ENCODE results near the gene BTN3A1. TPM values are rescaled to one million over a fixed set of nuclear protein-coding genes. Genes with fewer than 3 reads are reported as not detected.

BTN3A1 gene
- total RNA-seq, 1 donor from 2014 or later: 9.7 TPM

- H3K4me3 ChIP-seq: no peak overlapping the region
- Mint-ChIP-seq H3K36me3 (no peaks in the 10 kb centered on the region), H3K4me1 (peaks cover 13% of the 10 kb centered on the region), H3K27ac (no peak overlapping the region), H3K4me3 (no peak overlapping the region), H3K27me3 (ENCODE audit: insufficient read depth, low read depth) (peaks cover 6% of the 10 kb centered on the region), H3K9me3 (no peaks in the 10 kb centered on the region)
- no peaks in the 10 kb centered on the region for H3K27me3 ChIP-seq
- no peaks in the 10 kb centered on the region for H3F3A ChIP-seq (ENCODE audit: low read depth)
- peaks cover 14% of the 10 kb centered on the region for H3K4me1 ChIP-seq
- no peaks in the 10 kb centered on the region for H3K36me3 ChIP-seq
- TF ChIP-seq EZH2phosphoT487 (IDR thresholded peaks at IDR 0.05) (no peak), EZH2 (IDR thresholded peaks at IDR 0.05) (no peak)
- TF ChIP-seq, protein P1, sequence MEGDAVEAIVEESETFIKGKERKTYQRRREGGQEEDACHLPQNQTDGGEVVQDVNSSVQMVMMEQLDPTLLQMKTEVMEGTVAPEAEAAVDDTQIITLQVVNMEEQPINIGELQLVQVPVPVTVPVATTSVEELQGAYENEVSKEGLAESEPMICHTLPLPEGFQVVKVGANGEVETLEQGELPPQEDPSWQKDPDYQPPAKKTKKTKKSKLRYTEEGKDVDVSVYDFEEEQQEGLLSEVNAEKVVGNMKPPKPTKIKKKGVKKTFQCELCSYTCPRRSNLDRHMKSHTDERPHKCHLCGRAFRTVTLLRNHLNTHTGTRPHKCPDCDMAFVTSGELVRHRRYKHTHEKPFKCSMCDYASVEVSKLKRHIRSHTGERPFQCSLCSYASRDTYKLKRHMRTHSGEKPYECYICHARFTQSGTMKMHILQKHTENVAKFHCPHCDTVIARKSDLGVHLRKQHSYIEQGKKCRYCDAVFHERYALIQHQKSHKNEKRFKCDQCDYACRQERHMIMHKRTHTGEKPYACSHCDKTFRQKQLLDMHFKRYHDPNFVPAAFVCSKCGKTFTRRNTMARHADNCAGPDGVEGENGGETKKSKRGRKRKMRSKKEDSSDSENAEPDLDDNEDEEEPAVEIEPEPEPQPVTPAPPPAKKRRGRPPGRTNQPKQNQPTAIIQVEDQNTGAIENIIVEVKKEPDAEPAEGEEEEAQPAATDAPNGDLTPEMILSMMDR (IDR thresholded peaks at IDR 0.05): no peak
- H4K20me1 ChIP-seq (ENCODE audit: low read depth): no peaks in the 10 kb centered on the region
- no peaks in the 10 kb centered on the region for H3K9me3 ChIP-seq (ENCODE audit: low read depth)
- H3K4me2 ChIP-seq: no peak overlapping the region
- H3K9ac ChIP-seq: no peak overlapping the region
- DNase-seq (ENCODE audit: low spot score): no peak
- H3K79me2 ChIP-seq (ENCODE audit: low read depth): no peaks in the 10 kb centered on the region
- H2AFZ ChIP-seq (replicated peaks): no peak overlapping the region
- no peak overlapping the region for H3K27ac ChIP-seq
These were observed 3.5 kb upstream of the BTN3A1 start for GRCh38 chr6:26398555-26398954.

DNA sequence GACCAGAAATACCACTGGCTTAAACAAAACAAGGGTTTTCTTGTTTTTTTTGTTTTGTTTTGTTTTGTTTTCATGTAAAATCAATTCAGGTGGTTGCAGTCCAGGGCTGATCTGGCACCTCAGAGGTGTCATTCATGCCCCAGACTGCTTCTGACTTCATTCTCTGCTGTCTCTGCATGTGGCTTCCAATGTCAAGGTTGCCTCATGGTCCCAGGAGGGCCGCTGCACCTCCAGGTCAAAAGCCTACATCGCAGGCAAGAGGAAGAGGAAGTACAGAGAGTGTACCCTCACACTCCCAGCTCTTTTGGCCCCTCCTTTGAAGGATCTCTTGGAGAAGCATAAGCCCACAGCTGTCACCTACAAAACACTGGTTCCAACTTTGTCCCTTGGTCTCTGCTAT is 1.4 kb upstream of the BTN3A1 start:
- Histone ChIP-seq H3K9me3 (ENCODE audit: low read depth) (no peaks in the 10 kb centered on the region), H3K4me2 (no peak overlapping the region), H3K4me1 (peaks cover 17% of the 10 kb centered on the region), H3K27ac (no peak overlapping the region), H3K27me3 (no peaks in the 10 kb centered on the region), H3K36me3 (no peaks in the 10 kb centered on the region), H3F3A (ENCODE audit: low read depth) (no peaks in the 10 kb centered on the region), H2AFZ (replicated peaks) (no peak overlapping the region), H3K9ac (no peak overlapping the region), H3K79me2 (ENCODE audit: low read depth) (no peaks in the 10 kb centered on the region), H3K4me3 (no peak overlapping the region), H4K20me1 (ENCODE audit: low read depth) (no peaks in the 10 kb centered on the region)
- no peak for DNase-seq (ENCODE audit: low spot score)
- TF ChIP-seq, protein P1 (IDR thresholded peaks at IDR 0.05): no peak
- Mint-ChIP-seq H3K4me3 (peak overlapping the region; percentile 37), H3K36me3 (peaks cover 5% of the 10 kb centered on the region), H3K27ac (no peak overlapping the region), H3K9me3 (no peaks in the 10 kb centered on the region), H3K4me1 (peaks cover 17% of the 10 kb centered on the region), H3K27me3 (ENCODE audit: insufficient read depth, low read depth) (peaks cover 2% of the 10 kb centered on the region)

GRCh38 chr6:26401389-26401986 is 587 bp upstream of the BTN3A1 start:
- H3K4me2 ChIP-seq: peak overlapping the region; percentile 71
- H3K9ac ChIP-seq: no peak overlapping the region
- H3K27ac ChIP-seq: no peak overlapping the region
- DNase-seq (ENCODE audit: low spot score): no peak
- no peaks in the 10 kb centered on the region for H3F3A ChIP-seq (ENCODE audit: low read depth)
- H3K4me1 ChIP-seq: peaks cover 17% of the 10 kb centered on the region
- no peaks in the 10 kb centered on the region for H3K79me2 ChIP-seq (ENCODE audit: low read depth)
- H4K20me1 ChIP-seq (ENCODE audit: low read depth): no peaks in the 10 kb centered on the region
- Mint-ChIP-seq H3K4me3 (peak overlapping the region; percentile 86), H3K36me3 (peaks cover 8% of the 10 kb centered on the region), H3K4me1 (peaks cover 17% of the 10 kb centered on the region), H3K27ac (no peak overlapping the region), H3K27me3 (ENCODE audit: insufficient read depth, low read depth) (no peaks in the 10 kb centered on the region), H3K9me3 (no peaks in the 10 kb centered on the region)
- peak overlapping the region; percentile 81 for H2AFZ ChIP-seq (replicated peaks)
- H3K36me3 ChIP-seq: no peaks in the 10 kb centered on the region
- TF ChIP-seq EZH2 (IDR thresholded peaks at IDR 0.05) (no peak), EZH2phosphoT487 (IDR thresholded peaks at IDR 0.05) (no peak)
- TF ChIP-seq, protein P1 (IDR thresholded peaks at IDR 0.05): no peak
- H3K27me3 ChIP-seq: no peaks in the 10 kb centered on the region
- peak overlapping the region; percentile 46 for H3K4me3 ChIP-seq
- no peaks in the 10 kb centered on the region for H3K9me3 ChIP-seq (ENCODE audit: low read depth)
